HG03135 (cell line): ENCODE measurements around the gene IGFBP7.

Source experiments
- ATAC-seq: cut with Tn5 transposase; IDR thresholded peaks from one replicate; pipeline ENCODE4 v1.9.1; 2021; ENCODE audit warnings: mild to moderate bottlenecking, moderate library complexity; ENCODE audit not compliant: unreplicated experiment

IGFBP7 gene

DNA sequence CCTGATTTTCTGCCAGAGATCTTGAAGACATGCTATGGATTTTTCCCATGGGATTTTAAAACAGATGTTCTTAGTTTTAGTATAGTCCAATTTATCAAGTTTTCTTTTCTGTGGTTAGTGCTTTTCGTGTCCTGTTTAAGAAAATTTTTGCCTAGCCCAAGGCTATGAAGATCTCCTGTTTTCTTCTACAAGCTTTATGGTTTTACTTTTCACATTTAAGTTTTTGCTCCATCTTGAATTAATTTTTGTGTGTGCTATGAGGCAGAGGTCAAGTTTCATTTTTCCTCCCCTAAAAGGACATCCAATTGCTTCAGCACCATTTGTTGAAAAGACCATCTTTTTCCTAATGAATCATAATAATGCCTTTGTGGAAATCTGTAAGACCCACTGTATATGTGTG is 65.9 kb downstream of the IGFBP7 start:
- no peak for ATAC-seq

DNA sequence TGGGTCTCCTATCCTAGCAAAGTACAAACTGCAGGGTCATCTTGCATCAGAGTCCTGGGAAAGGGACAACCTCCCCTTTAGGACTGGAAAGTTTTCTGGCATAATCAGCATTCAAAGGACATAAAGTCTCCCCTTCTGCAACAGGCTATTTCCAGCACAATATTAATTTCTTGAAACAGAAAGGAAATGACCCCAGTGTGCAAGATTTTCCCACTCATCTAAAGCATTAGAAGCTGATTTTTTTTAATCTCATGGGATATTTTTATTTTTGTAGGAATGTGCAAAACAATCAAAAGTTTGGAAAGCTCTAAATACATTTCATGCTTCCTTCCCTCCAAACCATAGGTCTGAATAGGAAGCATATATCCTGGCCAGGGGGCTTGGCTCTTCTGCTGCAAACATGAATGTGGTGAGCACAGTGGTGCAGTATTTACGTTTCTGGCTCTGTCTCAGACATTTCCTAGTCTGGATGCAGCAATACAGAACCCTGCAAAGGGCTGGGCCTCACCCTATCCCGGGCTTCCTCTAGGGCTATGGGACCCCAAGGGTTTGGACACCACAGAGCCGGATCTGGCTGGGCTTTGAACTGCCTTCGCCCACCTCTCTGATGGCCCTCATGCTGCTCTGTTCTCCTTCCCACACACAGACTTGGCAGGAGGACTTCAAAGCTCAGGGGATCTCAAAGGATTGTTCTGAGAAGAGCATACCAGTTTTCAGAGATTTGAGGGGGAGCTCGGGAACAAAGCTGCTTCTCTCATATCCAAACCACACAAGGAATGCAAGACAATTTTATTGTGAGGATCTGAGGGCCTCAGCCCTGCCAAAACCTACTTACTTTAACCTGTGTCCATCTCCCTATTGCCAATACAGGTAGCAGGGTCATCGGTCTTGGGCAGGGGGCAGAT is 66.6 kb downstream of the IGFBP7 start:
- ATAC-seq = no peak

DNA sequence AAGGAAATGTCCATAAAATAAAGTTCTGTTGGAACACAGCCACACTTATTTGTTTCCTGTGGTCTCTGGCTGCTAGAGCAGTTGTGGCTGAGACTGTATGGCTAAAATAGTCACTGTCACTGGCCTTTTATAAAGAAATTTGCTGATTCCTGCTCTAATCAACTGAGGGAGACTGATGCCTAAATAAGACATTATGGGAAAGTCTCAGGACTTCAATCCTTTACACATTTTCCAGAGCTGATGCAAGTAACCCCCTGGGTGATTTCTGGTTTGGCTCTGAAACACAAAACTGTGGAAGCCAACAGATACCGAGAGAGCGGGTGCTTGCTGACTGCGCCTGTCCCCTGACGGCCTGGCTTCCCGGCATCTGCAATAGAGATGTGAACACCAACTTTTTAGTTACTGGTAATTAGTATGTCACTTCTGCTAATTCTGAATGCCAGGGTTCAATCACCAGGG is 67.4 kb downstream of the IGFBP7 start:
- no peak for ATAC-seq

DNA sequence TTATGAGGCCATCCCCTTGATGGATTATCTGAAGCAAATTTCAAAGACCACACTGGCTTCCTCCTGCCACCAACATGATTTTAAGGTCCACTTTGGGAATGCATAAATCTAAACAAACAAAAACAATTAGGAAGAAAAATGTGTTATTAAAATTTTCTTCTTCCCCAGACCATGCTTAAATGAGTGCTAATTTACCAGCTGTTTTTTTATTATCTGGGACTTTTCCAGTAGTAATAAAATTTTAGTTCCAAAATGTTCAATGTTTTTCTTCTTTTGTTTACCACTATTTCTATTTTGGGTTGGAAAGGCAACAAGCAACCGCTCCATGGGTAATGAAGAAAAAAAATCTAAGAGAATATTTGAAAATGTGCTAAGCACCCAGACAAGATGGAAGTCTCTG is 69.2 kb downstream of the IGFBP7 start:
- ATAC-seq = no peak

DNA sequence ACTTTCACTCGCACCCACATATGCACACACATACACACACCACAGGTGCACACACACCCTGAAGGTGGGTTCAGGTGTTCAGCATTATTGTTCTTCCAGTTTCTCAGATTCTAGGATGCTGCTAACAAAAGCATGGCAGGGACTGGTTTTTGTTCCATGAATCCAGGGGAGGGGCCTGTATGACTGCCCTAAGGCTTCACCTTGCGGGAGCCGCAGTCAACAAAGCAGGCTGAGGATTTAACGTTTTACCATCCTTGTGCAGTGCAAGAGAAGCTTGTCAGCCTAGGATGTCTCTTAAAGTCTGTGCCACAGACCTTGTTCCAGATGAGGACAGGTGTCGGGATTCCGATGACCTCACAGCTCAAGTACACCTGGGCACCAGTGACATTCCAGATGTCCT is 69.7 kb downstream of the IGFBP7 start:
- ATAC-seq = no peak

DNA sequence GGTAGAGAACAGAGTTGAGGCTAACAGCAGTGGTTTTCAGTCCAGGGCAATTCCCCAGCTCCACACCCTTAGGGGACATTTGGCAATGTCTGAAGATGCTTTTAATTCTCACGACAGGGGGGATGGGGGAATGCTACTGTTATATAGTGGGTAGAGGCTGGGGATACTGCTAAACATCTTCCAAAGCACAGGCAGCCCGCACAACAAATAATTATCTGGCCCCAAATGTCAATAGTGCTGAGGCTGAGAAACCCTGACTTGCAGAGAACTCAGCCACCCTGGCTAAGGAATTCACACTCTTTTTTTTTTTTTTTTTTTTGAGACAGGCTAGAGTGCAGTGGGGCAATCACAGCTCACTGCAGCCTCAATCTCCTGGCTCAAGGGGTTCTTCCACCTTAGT is 70.8 kb downstream of the IGFBP7 start:
- ATAC-seq = no peak

DNA sequence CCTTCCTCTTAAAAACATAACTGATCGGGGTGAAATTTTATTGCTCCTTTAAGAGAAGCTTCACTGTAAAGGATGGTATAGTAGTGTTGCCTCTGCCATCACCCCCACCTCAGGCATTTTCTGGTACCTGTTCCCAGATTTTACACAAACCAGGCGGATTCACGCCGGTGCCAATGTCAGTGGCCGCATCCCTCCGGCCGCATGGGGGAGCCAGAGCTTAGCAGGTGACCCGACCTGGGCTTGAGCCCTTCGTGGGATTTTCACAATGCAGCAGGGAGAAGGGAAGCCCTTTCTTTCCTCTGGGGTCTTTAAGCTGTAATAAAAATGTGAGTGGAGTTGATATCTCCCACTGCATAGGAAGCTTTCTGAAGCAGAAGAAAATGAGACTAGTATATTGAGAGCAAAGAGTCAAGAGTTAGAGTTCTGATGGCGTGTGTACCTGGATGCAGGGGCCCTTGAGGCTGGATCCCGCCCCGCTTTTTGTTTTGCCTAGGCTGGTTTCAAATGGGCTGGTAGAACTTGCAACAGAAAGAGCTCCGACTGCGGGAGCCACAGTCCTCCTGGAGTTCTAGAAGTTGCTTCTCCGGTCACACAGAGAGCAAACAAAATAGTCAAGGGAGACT is 72.1 kb downstream of the IGFBP7 start:
- ATAC-seq = no peak

DNA sequence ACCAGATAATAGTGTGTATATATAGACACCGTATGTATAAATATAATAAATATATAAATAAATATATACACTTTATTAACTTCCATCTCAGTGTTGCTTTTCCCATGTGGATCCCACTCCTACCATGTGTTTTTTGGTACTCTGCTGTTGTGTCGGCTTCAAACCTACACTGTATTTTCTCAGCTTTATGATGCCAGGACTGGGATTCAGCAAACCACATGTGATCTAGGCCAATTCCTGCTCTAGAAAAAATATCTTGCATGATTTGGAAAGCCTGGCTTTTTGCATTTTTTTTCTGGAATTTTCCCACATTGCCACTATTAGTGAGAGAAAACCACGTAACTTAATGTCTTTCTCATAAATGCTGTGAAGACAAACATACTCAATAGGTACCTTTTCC is 75.7 kb downstream of the IGFBP7 start:
- ATAC-seq = no peak

DNA sequence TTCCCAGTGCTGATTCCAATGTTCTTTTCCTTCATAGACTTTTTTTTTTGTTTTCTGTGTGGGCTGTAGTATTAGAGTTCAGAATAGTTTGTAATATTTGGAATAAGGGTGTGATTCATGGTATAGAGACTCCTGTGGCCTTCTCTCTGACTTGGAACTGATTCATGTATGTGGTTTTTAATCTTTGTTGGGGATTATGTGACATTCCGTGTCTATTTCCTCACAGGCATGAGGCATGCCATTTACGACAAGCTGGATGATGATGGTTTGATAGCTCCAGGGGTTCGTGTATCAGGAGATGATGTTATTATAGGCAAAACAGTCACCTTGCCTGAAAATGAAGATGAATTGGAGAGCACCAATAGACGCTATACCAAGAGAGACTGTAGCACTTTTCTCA is 87.1 kb downstream of the IGFBP7 start:
- no peak for ATAC-seq

DNA sequence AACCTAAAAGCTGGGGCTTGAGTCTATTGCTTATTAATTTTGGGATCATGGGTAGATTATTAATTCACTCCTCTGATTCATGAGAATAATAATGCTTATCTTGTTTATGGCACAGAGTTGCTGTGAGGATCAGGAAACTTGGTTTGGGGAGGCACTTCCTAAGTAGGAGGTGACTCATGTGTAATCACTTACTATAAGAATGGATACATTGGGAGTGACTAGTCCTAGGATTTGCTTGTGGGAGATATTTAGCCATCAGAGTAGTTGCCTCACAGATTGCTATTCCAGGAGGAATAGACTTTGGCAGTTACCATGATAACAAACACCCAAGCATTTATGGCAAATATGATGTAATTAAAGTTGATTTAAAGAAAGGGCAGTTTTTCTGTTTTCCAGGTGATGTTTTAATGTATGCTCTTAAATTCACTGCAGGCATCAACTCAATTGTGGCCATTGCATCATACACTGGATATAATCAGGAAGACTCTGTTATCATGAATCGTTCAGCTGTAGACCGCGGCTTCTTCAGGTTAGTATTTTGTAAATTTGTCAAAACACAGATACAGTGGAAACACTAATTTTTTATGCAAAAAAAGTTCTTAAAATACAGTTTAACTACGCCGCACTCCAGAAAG is 89.6 kb downstream of the IGFBP7 start:
- no peak for ATAC-seq

DNA sequence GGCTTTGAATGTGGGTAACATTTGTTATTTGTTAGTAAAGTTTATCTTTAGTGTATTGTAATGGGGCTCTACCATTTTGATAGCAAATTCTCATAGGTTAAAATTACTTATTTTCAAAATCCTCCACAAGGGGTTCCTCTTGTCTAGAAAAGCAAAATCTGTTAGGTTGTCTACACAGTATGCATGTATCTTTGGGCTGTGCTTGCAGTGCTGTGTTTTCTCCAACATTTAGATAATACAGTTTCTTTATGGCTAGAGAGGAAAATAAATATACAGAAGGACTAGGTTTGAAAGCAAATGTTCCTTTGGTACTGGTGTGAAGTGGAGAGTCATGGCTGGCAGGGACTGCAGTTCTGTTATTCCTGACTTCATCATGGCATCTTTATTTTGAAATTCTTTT is 91.2 kb downstream of the IGFBP7 start:
- ATAC-seq = no peak

DNA sequence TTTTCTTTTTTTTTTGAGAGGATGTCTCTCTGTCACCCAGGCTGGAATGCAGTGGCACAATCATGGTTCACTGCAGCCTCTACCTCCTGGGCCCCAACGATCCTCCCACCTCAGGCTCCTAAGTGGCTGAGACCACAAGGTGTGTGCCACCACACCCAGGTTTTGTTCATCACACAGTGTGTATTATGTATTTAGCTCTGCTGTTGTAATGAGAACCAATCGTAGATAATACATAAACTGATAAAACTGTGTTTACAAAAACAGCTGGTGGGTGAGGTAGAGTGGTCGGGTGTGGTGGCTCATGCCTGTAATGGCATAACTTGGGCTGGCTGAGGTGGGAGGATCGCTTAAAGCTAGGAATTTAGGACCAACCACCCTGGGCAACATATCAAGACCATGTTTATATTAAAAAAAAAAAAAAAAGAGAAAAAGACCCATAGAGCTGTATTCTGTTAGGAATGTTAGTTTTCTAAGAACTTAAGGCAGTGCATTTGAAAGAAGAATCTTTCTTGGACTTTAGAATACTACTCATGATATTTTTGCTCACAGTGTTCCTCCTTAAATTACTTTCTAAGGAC is 96.6 kb downstream of the IGFBP7 start:
- ATAC-seq = no peak

DNA sequence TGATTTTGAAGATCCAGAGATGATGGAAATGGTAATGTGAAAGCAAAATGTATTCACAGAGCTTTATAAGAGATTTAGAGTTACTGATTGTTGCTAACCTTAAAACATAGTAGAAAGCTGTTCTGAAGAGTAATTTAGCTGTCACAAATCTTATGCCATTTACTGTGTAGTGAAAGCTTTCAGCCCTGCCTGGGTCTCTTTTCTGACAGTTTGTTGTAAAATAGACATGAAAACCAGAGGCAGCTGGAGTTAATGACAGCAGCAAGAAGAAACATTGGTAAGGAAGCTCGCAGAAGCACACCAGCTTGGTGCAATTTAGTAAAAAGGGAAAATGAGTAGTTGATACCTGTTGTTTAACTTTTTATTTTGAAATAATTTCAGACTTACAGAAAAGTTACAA is 110.4 kb downstream of the IGFBP7 start:
- no peak for ATAC-seq

DNA sequence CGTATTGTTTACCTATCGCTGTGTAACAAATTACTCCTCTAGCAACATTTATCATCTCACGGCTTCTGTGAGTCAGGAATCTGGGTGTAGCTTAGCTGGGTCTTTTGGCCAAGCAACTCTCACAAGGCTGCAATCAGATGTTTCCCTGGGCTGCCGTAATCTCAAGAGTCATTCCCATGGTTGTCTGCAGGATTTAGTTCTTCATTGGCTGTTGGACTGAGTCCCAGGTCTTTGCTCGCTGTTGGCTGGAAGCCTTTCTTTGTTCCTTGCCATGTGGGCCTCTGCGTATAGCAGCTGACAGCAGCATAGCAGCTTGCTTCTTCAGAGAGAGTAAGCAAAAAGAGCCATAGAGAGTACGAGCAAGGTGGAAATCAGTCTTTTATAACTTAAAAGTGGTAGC is 114.7 kb downstream of the IGFBP7 start:
- ATAC-seq = no peak

DNA sequence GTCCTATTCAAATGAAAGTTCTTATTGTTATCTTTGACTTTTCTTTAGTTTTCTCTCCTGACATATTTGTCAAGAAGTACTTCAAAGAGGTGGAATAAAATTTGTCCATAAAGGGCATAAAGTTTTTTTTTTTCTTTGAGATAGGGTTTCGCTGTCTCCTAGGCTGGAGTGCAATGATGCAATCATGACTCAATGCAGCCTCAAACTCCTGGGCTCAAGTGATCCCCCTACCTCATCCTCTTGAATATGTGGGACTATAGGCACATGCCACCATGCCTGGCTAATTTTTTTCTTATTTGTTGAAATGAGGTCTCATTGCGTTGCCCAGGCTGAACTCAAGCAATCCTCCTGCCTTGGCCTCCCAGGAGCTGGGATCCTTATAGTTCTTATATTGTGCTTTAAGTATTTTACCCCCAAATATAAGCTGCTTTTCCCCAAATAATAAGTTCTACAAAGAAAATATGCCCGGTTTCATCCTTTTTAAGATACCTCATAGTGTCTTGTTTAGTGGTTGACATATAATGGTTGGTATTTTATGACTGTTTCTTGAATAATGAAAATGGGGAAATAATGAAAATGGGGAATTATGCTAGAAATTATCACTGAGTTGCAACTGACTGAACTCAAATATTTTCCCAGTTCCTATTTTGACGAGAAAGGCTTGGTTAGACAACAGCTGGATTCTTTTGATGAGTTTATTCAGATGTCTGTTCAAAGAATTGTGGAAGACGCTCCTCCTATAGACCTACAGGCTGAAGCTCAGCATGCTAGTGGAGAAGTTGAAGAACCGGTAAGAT is 119.9 kb downstream of the IGFBP7 start:
- no peak for ATAC-seq

DNA sequence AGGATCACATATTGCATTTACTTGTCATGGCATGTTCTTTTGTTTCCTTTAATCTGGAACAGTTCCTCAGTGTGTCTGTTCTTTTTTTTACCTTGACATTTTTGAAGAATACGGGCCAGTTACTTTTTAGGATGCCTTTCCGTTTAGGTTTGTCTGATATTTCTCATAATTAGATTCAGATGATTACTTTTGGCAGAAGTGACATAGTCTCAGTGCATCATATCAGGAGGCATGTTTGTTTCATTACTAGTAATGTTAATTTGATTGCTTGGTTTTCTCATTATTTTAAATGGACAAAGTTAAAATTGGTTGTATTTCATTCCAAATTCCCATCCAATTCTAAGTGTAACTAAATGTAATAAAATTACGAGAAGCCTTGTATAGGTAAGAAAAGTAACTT is 123.2 kb downstream of the IGFBP7 start:
- no peak for ATAC-seq

DNA sequence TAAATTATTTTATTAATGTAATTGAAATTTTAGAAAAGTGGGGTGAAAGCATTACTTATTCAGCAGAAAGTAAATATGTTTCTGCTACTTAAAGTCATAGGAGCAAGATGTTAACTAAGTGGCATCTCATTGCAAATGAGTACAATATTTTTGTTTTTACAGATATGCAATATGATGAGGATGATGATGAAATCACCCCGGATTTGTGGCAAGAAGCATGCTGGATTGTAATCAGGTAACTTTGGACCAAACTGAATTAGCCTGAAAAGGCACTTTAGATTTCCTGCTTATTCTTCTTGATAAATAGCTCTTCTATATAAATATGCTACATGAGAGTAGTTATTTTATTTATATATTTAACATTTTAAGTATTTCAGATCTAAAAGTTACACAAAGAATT is 124.0 kb downstream of the IGFBP7 start:
- ATAC-seq = no peak

DNA sequence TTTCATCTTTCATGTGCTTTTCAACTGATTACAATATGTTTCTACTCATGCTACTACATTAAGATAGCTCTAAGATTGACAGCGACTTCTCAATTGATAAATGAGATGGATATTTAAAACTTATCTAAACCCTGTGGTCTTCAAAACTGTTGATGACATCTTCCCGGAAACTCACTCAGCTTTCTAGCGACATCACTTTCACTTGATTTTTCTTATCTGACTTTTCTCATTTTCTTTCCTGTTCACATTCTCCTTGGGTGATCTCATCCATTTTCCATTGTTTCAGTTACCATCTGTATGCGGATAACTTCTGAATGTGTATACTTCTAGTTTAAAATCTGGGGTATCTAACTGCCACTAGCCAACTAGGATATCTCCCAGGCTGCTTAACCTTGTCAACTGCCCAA is 128.4 kb downstream of the IGFBP7 start:
- no peak for ATAC-seq
